ENCODE results near the gene DNAH14. TPM values are rescaled to one million over a fixed set of nuclear protein-coding genes. Genes with fewer than 3 reads are reported as not detected.

The DNAH14 gene
- total and polyA plus RNA-seq, 4 donors = 2.7 to 19.8 (median 9.6) TPM

DNA sequence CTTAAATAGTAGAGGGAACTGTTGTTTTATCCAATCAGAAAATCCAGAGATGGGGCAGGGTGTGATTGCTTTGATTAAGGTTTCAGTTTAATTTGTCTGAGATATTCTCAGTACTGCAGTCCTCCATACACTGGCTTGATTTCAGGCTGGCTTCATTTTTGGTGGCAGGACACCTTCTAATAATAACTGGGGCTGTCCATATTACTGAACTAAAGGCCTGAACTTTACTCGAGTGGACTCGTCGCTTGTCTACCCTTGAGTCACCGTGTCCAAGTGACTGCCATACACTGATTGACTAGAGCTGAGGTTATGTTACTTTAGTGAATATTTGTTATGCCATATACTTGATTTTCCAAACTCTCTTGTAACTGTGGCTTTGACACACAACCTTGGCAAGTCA, 228.8 kb downstream of the DNAH14 start:
- H3K9ac ChIP-seq (ENCODE audit: low read depth in 1 of 2, low read length in 2 of 2) = no peak overlapping the region
- H3K4me3 ChIP-seq (ENCODE audit: low read depth in 1 of 3, low read length in 3 of 3) = no peak overlapping the region
- no peak overlapping the region for H3K27ac ChIP-seq (ENCODE audit: low read depth in 1 of 2, low read length in 2 of 2)
- no peaks in the 10 kb centered on the region for H3K27me3 ChIP-seq (ENCODE audit: control insufficient read depth in 4 of 4, insufficient read depth in 4 of 4, low read length in 3 of 4)
- no peaks in the 10 kb centered on the region for H3K4me1 ChIP-seq (ENCODE audit: control insufficient read depth in 4 of 4, insufficient read depth in 4 of 4, low read length in 3 of 4)
- no peak for TF ChIP-seq HNF4A (conservative IDR thresholded peaks at IDR 0.05)
- no peak for TF ChIP-seq YY1 (IDR thresholded peaks at IDR 0.05)
- TF ChIP-seq NR2F2 (IDR thresholded peaks at IDR 0.05) = no peak
- no peak for TF ChIP-seq RXRA (IDR thresholded peaks at IDR 0.05)
- TF ChIP-seq, protein P1, sequence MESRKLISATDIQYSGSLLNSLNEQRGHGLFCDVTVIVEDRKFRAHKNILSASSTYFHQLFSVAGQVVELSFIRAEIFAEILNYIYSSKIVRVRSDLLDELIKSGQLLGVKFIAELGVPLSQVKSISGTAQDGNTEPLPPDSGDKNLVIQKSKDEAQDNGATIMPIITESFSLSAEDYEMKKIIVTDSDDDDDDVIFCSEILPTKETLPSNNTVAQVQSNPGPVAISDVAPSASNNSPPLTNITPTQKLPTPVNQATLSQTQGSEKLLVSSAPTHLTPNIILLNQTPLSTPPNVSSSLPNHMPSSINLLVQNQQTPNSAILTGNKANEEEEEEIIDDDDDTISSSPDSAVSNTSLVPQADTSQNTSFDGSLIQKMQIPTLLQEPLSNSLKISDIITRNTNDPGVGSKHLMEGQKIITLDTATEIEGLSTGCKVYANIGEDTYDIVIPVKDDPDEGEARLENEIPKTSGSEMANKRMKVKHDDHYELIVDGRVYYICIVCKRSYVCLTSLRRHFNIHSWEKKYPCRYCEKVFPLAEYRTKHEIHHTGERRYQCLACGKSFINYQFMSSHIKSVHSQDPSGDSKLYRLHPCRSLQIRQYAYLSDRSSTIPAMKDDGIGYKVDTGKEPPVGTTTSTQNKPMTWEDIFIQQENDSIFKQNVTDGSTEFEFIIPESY (IDR thresholded peaks at IDR 0.05) = no peak
- TF ChIP-seq SP1 (IDR thresholded peaks at IDR 0.05) = no peak
- TF ChIP-seq HNF4G (IDR thresholded peaks at IDR 0.05) = no peak
- TF ChIP-seq, protein P2, sequence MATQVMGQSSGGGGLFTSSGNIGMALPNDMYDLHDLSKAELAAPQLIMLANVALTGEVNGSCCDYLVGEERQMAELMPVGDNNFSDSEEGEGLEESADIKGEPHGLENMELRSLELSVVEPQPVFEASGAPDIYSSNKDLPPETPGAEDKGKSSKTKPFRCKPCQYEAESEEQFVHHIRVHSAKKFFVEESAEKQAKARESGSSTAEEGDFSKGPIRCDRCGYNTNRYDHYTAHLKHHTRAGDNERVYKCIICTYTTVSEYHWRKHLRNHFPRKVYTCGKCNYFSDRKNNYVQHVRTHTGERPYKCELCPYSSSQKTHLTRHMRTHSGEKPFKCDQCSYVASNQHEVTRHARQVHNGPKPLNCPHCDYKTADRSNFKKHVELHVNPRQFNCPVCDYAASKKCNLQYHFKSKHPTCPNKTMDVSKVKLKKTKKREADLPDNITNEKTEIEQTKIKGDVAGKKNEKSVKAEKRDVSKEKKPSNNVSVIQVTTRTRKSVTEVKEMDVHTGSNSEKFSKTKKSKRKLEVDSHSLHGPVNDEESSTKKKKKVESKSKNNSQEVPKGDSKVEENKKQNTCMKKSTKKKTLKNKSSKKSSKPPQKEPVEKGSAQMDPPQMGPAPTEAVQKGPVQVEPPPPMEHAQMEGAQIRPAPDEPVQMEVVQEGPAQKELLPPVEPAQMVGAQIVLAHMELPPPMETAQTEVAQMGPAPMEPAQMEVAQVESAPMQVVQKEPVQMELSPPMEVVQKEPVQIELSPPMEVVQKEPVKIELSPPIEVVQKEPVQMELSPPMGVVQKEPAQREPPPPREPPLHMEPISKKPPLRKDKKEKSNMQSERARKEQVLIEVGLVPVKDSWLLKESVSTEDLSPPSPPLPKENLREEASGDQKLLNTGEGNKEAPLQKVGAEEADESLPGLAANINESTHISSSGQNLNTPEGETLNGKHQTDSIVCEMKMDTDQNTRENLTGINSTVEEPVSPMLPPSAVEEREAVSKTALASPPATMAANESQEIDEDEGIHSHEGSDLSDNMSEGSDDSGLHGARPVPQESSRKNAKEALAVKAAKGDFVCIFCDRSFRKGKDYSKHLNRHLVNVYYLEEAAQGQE (IDR thresholded peaks at IDR 0.05) = no peak
- TF ChIP-seq RAD21 (IDR thresholded peaks at IDR 0.05) = no peak
- TF ChIP-seq, protein P3, sequence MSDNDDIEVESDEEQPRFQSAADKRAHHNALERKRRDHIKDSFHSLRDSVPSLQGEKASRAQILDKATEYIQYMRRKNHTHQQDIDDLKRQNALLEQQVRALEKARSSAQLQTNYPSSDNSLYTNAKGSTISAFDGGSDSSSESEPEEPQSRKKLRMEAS (IDR thresholded peaks at IDR 0.05) = no peak
- TF ChIP-seq, protein P4, sequence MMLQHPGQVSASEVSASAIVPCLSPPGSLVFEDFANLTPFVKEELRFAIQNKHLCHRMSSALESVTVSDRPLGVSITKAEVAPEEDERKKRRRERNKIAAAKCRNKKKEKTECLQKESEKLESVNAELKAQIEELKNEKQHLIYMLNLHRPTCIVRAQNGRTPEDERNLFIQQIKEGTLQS (IDR thresholded peaks at IDR 0.05) = no peak
- no peak for TF ChIP-seq FOXA1 (IDR thresholded peaks at IDR 0.05)
- TF ChIP-seq TAF1 (conservative IDR thresholded peaks at IDR 0.05) = no peak
- TF ChIP-seq, protein P5, sequence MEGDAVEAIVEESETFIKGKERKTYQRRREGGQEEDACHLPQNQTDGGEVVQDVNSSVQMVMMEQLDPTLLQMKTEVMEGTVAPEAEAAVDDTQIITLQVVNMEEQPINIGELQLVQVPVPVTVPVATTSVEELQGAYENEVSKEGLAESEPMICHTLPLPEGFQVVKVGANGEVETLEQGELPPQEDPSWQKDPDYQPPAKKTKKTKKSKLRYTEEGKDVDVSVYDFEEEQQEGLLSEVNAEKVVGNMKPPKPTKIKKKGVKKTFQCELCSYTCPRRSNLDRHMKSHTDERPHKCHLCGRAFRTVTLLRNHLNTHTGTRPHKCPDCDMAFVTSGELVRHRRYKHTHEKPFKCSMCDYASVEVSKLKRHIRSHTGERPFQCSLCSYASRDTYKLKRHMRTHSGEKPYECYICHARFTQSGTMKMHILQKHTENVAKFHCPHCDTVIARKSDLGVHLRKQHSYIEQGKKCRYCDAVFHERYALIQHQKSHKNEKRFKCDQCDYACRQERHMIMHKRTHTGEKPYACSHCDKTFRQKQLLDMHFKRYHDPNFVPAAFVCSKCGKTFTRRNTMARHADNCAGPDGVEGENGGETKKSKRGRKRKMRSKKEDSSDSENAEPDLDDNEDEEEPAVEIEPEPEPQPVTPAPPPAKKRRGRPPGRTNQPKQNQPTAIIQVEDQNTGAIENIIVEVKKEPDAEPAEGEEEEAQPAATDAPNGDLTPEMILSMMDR (IDR thresholded peaks at IDR 0.05; ENCODE audit: low read depth, low read length, missing input control) = no peak
- TF ChIP-seq EGR1 (IDR thresholded peaks at IDR 0.05; ENCODE audit: low read depth in 2 of 2) = no peak
- no peak for TF ChIP-seq GABPA (IDR thresholded peaks at IDR 0.05 in 1 of 2, conservative IDR thresholded peaks at IDR 0.05 in 1 of 2)
- TF ChIP-seq FOXA2 (IDR thresholded peaks at IDR 0.05) = no peak
- DNase-seq (ENCODE audit: low spot score) = no peak
- H3K9me3 ChIP-seq (ENCODE audit: control insufficient read depth in 4 of 4, low read length in 3 of 4) = no peaks in the 10 kb centered on the region
- 96% methylated on average over 4 of the region's 4 CpGs for WGBS
- no peaks in the 10 kb centered on the region for H3K36me3 ChIP-seq (ENCODE audit: control insufficient read depth in 4 of 4, insufficient read depth in 3 of 4, low read depth in 1 of 4, low read length in 3 of 4)

DNA sequence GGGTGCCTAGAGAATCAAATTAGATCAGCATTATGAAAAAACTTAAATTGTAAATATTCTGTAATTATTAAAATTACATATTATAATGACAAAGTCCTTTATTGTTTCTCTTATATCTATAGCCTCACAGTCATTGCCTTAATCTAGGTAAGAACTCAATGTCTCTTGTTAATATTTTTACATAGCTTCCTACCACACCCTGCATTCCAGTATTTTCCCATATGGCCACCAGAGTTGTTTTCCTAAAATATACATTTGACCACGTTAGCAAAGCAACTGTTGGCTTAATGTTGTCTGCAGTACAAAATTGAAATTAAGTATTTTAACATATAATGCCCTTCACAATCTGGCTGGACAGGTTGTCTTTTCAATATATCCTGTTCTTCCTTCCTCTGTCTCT, 230.3 kb downstream of the DNAH14 start:
- no peaks in the 10 kb centered on the region for H3K36me3 ChIP-seq (ENCODE audit: control insufficient read depth in 4 of 4, insufficient read depth in 3 of 4, low read depth in 1 of 4, low read length in 3 of 4)
- H3K9ac ChIP-seq (ENCODE audit: low read depth in 1 of 2, low read length in 2 of 2) = no peak overlapping the region
- H3K27me3 ChIP-seq (ENCODE audit: control insufficient read depth in 4 of 4, insufficient read depth in 4 of 4, low read length in 3 of 4) = no peaks in the 10 kb centered on the region
- no peak overlapping the region for H3K27ac ChIP-seq (ENCODE audit: low read depth in 1 of 2, low read length in 2 of 2)
- H3K9me3 ChIP-seq (ENCODE audit: control insufficient read depth in 4 of 4, low read length in 3 of 4) = no peaks in the 10 kb centered on the region
- 64% methylated on average over 1 of the region's 1 CpG for WGBS
- H3K4me1 ChIP-seq (ENCODE audit: control insufficient read depth in 4 of 4, insufficient read depth in 4 of 4, low read length in 3 of 4) = no peaks in the 10 kb centered on the region
- H3K4me3 ChIP-seq (ENCODE audit: low read depth in 1 of 3, low read length in 3 of 3) = no peak overlapping the region
- DNase-seq (ENCODE audit: low spot score) = no peak
- TF ChIP-seq, protein P5 (IDR thresholded peaks at IDR 0.05; ENCODE audit: low read depth, low read length, missing input control) = no peak
- TF ChIP-seq, protein P2 (IDR thresholded peaks at IDR 0.05) = no peak
- no peak for TF ChIP-seq YY1 (IDR thresholded peaks at IDR 0.05)
- TF ChIP-seq EGR1 (IDR thresholded peaks at IDR 0.05; ENCODE audit: low read depth in 2 of 2) = no peak
- TF ChIP-seq, protein P3 (IDR thresholded peaks at IDR 0.05) = no peak
- TF ChIP-seq FOXA2 (IDR thresholded peaks at IDR 0.05) = no peak
- TF ChIP-seq NR2F2 (IDR thresholded peaks at IDR 0.05) = no peak
- TF ChIP-seq TAF1 (conservative IDR thresholded peaks at IDR 0.05) = no peak
- no peak for TF ChIP-seq SP1 (IDR thresholded peaks at IDR 0.05)
- no peak for TF ChIP-seq RXRA (IDR thresholded peaks at IDR 0.05)
